LNCAP (cell line): ENCODE results near the gene YJU2.

Experiments used
- TF ChIP-seq, protein P1 (sequence below): fragments of 450-650 bp; IDR thresholded peaks from 2 replicates; pipeline ENCODE4 v1.5.1; 2017; ENCODE audit warnings: mild to moderate bottlenecking

YJU2 gene

DNA sequence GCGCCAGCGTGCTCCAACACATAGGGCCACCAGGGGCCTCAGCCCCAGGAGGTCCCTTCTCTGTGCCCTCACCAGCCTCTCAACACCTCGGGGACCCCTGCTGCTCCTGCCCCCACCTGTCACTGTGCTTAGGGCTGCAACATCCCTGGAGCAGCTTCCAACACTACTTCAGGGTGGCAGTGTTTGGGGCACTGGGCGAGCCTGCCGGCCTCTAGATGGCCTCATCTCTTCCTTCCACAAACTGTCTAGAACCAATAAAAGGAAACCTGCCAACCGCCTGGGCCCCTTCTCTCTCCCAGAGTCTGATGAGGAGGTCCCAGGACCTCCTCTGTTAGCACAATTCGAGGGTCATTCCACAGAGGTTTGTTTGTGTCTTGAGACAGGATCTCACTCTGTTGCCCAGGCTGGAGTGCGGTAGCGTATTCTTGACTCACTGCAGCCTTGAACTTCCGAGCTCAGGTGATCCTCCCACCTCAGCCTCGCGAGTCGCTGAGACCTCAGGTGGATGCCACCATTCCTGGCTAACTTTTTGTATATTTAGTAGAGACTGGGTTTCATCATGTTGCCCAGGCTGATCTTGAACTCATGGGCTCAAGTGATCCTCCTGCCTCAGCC lies 22.0 kb downstream of the YJU2 start:
- TF ChIP-seq, protein P1, sequence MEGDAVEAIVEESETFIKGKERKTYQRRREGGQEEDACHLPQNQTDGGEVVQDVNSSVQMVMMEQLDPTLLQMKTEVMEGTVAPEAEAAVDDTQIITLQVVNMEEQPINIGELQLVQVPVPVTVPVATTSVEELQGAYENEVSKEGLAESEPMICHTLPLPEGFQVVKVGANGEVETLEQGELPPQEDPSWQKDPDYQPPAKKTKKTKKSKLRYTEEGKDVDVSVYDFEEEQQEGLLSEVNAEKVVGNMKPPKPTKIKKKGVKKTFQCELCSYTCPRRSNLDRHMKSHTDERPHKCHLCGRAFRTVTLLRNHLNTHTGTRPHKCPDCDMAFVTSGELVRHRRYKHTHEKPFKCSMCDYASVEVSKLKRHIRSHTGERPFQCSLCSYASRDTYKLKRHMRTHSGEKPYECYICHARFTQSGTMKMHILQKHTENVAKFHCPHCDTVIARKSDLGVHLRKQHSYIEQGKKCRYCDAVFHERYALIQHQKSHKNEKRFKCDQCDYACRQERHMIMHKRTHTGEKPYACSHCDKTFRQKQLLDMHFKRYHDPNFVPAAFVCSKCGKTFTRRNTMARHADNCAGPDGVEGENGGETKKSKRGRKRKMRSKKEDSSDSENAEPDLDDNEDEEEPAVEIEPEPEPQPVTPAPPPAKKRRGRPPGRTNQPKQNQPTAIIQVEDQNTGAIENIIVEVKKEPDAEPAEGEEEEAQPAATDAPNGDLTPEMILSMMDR: no peak

GRCh38 chr19:4272894-4273293 lies 26.0 kb downstream of the YJU2 start:
- TF ChIP-seq, protein P1: no peak

DNA sequence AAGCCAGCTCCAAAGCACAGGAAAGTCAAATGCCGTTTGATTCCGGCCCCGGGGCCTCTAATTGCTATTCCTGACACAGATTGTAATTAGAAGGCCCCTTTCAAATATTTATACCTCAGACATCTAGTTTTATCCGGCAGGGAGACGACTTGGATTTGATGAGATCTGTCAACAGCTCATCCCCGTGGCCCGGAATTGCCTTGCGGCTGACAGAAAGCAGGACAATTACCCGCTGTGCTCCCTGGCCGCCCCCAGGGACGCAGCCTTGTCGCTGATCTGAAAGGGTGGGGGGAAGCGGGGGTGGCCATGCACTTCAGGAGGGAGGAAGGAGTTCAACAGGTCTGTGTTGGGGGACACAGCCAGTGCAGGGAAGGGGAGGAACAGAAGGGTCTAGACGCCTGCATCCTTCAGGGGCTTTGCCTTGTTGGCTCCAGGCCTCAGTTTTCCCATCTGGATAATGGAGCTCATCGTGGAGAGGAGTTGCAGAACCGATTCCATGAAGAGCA lies 30.4 kb downstream of the YJU2 start:
- TF ChIP-seq, protein P1: no peak

- TF ChIP-seq, protein P1: no peak
These were observed 31.1 kb downstream of the YJU2 start for GRCh38 chr19:4278010-4278409.

DNA sequence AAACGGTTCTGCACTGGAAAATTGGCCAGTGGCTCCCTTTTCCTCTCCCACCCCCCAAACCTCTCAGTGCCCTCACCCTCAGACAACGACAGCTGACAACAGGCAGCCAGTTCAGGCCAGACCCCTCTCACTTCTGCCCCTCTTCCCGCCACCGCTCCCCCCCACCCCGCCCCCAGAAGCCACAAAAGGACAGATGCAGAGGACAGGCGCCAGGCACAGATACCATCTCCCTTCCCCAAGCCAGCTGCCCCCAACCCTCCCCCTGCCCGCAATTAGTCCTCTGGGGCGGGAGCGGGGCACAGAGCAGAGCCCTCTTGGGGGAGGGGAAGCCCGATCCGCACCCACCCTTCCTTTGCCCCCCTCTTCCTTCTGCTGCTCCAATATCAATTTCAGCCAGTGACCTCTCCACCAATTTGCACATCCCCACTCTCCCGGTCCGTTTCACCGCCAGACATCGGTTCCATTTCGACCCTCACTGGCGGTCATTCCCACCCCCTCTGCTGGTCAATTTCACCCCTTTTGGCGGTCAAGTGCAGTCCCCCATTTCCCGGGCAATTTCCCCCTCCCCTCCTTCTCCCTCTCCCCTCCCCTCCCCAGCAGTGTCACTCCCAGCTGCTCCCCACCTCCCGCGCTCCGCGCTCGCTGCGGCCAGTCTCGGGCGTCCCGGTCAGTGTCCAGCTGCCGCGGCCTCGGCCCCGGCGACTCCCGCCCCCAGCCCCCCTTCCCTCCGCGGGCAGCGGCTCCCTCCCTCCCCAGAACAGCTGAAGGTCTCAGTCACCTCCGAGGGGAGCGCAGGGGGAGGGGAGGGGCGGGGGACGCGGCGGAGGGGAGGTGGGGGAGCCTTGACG lies 31.8 kb downstream of the YJU2 start, which contains the start of gene SHD:
Gene SHD, plus strand, starts transcription at position 848 of the 848 bp plus-strand sequence. CDS start 798 bp downstream, outside the sequence.
- TF ChIP-seq, protein P1: no peak

- TF ChIP-seq, protein P1: no peak
These were observed 32.3 kb downstream of the YJU2 start for GRCh38 chr19:4279267-4279529.

DNA sequence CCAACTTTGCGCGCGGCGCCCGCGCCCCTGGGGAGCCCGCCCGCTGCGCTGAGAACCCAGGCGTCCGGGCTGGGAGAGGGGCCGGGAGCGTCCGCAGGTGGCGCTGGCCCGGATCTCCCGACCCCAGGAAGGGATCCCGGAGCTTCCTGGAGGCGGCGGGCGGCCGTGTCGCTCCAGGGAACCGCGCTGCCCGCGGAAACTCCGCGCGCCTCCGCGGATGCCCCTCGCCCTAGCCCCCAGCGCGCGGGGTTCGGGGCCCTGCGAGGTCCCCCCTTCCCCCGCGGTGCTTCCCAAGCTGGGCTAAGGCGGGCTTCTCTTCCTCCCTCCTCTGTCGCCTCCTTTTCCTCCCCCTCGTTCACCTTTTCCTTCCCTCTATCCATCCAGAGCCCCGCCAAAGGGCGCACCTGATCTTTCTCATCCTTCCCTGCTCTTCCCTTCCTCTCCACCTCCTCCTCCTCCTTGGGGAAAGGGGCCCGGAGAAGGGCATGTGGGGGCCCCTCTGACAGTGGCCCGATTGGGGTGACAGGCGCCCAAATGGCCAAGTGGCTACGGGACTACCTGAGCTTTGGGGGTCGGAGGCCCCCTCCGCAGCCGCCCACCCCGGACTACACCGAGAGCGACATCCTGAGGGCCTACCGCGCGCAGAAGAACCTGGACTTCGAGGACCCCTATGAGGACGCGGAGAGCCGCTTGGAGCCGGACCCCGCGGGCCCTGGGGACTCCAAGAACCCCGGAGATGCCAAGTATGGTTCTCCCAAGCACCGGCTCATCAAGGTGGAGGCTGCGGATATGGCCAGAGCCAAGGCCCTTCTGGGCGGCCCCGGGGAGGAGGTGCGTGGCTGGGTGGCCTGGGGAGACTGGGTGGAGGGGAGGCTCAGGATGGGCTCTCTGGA lies 32.9 kb downstream of the YJU2 start:
- TF ChIP-seq, protein P1: 0 out of 2 replicates have a peak, but pooled peaks have one; percentile 15
